ENCODE results near the gene GNPNAT1. TPM values are rescaled to one million over a fixed set of nuclear protein-coding genes. Genes with fewer than 3 reads are reported as not detected.
A peak's percentile ranks its signal among the peaks of the same experiment; 100 is the strongest.

The GNPNAT1 gene
- total and polyA plus RNA-seq, 2 of the 4 experiments (the other 2 are of a cell fraction) = 19.4 to 30.5 TPM

GRCh38 chr14:52802597-52802996, 11.2 kb upstream of the GNPNAT1 start:
- TF ChIP-seq BHLHE40 (IDR thresholded peaks at IDR 0.05; ENCODE audit: low read depth, low read length) (no peak), NFE2L2 (IDR thresholded peaks at IDR 0.05; ENCODE audit: low read depth, low read length) (peak; percentile 31; the same call in 1 of the 2 replicates)
- Histone ChIP-seq H3K18ac (ENCODE audit: low read depth, low read length) (peak overlapping the region; percentile 96; the same call in 1 of the 2 replicates), H3K79me1 (ENCODE audit: low read depth in 1 of 2, low read length in 2 of 2) (no peaks in the 10 kb centered on the region), H3K9me1 (ENCODE audit: insufficient read depth, low read length) (no peaks in the 10 kb centered on the region), H2BK5ac (ENCODE audit: low read depth, low read length, poor library complexity, severe bottlenecking) (peak overlapping the region; percentile 82), H3K27ac (ENCODE audit: insufficient read depth, low read length) (no peak overlapping the region), H3K4me1 (ENCODE audit: control insufficient read depth, insufficient read depth, low read length) (peaks cover 7% of the 10 kb centered on the region; the same call in 1 of the 2 replicates), H3K27me3 (ENCODE audit: control insufficient read depth, insufficient read depth, low read length) (no peaks in the 10 kb centered on the region), H2BK20ac (ENCODE audit: low read depth, low read length) (peak overlapping the region; percentile 95), H4K5ac (ENCODE audit: low read depth, low read length) (peak overlapping the region; percentile 88; the same call in 1 of the 2 replicates), H4K8ac (ENCODE audit: low read depth in 2 of 2, low read length in 2 of 2) (peak overlapping the region; percentile 57 to 65; a peak in 3 of 4 replicates), H3K4me3 (ENCODE audit: insufficient read depth, low read depth, low read length) (no peak overlapping the region), H2AFZ (replicated peaks; ENCODE audit: low read length, poor library complexity) (no peak overlapping the region), H3K23ac (ENCODE audit: low read depth, low read length) (no peak overlapping the region; the same call in 1 of the 2 replicates), H3K4ac (ENCODE audit: low read depth, low read length) (peak overlapping the region; percentile 94; the same call in 1 of the 2 replicates), H3K56ac (ENCODE audit: extremely low read depth, insufficient read depth, low read length) (no peak overlapping the region), H3K14ac (replicated peaks; ENCODE audit: low read depth, low read length) (peak overlapping the region; percentile 20), H3K9ac (ENCODE audit: low read depth, low read length) (no peak overlapping the region), H2BK15ac (ENCODE audit: low read depth, low read length) (peak overlapping the region; percentile 76; the same call in 1 of the 3 replicates), H3K9me3 (ENCODE audit: control insufficient read depth, insufficient read depth, low read length) (no peaks in the 10 kb centered on the region), H2BK120ac (ENCODE audit: low read depth, low read length) (peak overlapping the region; percentile 96), H2AK9ac (replicated peaks; ENCODE audit: low read depth, low read length, poor library complexity) (no peak overlapping the region), H2AK5ac (ENCODE audit: low read depth, low read length) (no peak overlapping the region), H4K20me1 (ENCODE audit: insufficient read depth, low read length) (no peaks in the 10 kb centered on the region), H3K4me2 (ENCODE audit: low read depth, low read length) (peak overlapping the region; percentile 79; the same call in 1 of the 2 replicates), H4K91ac (ENCODE audit: insufficient read depth, low read depth, low read length) (no peak overlapping the region; the same call in 1 of the 2 replicates), H3K36me3 (ENCODE audit: control insufficient read depth, insufficient read depth, low read length) (no peaks in the 10 kb centered on the region)
- intact Hi-C loops (cut with micrococcal nuclease) (no loop called here), dilution Hi-C loops (cut with HindIII; ENCODE audit: low sequenced_read_pairs, unreplicated experiment) (no loop called here), in situ Hi-C loops (cut with MboI; ENCODE audit: low sequenced_read_pairs) (no loop called here)
- 23% methylated on average over 2 of the region's 3 CpGs; no CpG with 5 or more reads in 1 of the 2 experiments for WGBS, 2 experiments (ENCODE audit: extremely low coverage in 2 of 2, insufficient read length in 1 of 2)
- BruUV-seq (replicated peaks) = no TSS peak
- CTCF ChIA-PET = interaction anchor here (1.1 kb wide), 1 partner anchor 12 kb away, joined by 3 read pairs; no protein-coding TSS in a partner anchor
- DNase-seq = peak; percentile 92
- POLR2A ChIA-PET (ENCODE audit: unreplicated experiment) = interaction anchor here (0.6 kb wide), 1 partner anchor 11 kb away, joined by 3 read pairs; the partner anchor contains the start of gene GNPNAT1
- ATAC-seq (ENCODE audit: low read depth) = peak; percentile 66

Data from IMR-90 (cell line).